Stimulated activated CD4-positive, alpha-beta T cell treated with anti-CD3 and anti-CD28 coated beads, Interleukin-2, amount 100 ng/mL, for 24 hours (primary cell): ENCODE data around the gene NXPH1.

ENCODE experiments used
- DNase-seq, 2 donors: peaks; one replicate each; pipeline ENCODE4 v3.0.0-alpha.2; 2020

The NXPH1 gene

GRCh38 chr7:8437606-8438005 lies 4.2 kb downstream of the NXPH1 start:
- no peak for DNase-seq

DNA sequence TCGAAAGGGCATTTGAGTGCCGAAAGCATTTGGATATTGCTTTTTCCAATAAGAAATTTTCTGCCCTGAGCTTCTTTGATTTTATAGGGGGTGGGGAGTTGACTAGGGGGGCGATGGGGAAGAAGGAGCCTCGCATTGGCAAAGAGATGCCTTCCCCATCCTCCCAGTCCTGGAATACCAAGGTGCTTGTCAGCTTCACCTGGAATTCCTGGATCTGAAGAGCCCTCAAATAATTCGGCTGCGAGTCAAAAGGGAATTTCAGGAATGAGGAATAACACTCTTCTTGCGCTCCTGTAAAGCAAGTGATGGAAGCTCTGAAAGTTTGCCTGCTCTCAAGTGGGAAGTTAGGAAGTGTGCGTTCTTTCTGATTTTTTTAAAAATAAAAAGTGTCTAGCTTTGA lies 7.3 kb downstream of the NXPH1 start:
- no peak for DNase-seq

- no peak for DNase-seq
These were observed 7.9 kb downstream of the NXPH1 start for GRCh38 chr7:8441106-8441965.

- no peak for DNase-seq
These were observed 8.8 kb downstream of the NXPH1 start for GRCh38 chr7:8442051-8442813.

- DNase-seq, result peak; percentile 49 to 70
These were observed 9.4 kb downstream of the NXPH1 start for GRCh38 chr7:8442814-8443304.

DNA sequence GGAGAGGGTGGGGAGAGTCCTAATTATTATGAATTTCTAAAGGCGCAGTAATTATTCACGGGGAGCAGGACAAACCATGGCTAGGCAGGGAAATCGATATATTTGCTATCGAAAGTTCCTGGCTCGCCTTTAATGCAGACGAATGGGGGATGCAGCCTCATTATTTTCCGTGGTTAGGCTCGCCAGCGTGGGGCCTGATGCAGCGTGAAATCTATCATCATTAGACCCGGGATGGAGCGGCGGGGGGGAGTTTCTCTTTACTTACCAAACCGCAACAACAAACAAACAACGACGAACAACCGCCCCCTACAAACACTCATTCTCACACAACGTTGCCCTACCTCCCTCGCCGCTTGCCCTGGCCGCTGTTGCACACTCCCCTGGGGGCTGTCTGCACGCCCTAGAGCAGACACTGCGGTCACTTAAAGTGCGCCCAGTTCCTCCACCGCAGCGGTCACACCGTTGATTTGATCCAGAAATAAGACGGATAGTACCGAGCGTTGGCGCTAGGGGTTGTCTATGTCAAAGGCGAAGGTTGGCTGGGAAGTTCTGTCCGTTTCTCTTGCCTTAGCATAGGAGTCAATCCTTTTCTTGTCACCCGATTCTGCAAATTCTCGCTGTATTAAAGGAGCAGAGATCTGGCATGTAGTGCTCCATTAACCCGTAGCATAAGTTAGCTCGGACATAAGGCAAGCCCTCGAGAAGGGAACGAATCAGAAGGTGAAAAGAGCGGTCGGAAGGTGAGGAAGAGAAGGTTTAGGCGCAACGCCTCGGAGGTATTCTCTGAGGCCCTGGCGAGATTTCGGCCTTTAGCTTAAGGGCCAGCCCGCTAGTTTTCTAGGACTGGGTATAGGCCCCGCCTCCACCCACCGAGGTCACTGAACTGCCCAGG lies 10.4 kb downstream of the NXPH1 start:
- DNase-seq, result no peak

- DNase-seq, result no peak
These were observed 11.0 kb downstream of the NXPH1 start for GRCh38 chr7:8444468-8444769.

DNA sequence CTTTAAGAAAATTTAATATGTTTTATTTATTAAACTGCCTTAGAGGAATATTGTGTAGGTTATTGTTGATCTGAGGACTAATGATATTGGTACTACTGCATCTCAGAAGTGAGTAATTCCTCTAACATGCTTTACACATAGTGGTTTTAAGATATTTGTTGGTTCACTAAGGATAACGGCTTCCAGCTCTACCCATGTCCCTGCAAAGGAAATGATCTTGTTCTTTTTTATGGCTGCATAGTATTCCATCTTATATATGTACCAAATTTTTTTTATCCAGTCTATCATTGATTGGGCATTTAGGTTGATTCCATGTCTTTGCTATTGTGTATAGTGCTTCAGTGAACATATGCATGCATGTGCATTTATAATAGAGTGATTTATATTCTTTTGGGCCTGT lies 20.1 kb downstream of the NXPH1 start:
- no peak for DNase-seq

- no peak for DNase-seq
These were observed 22.0 kb downstream of the NXPH1 start for GRCh38 chr7:8455426-8455825.

- DNase-seq, result no peak
These were observed 28.9 kb downstream of the NXPH1 start for GRCh38 chr7:8462309-8462708.

- DNase-seq, result no peak
These were observed 31.9 kb downstream of the NXPH1 start for GRCh38 chr7:8465338-8465737.

GRCh38 chr7:8480527-8480926 lies 47.1 kb downstream of the NXPH1 start:
- no peak for DNase-seq

DNA sequence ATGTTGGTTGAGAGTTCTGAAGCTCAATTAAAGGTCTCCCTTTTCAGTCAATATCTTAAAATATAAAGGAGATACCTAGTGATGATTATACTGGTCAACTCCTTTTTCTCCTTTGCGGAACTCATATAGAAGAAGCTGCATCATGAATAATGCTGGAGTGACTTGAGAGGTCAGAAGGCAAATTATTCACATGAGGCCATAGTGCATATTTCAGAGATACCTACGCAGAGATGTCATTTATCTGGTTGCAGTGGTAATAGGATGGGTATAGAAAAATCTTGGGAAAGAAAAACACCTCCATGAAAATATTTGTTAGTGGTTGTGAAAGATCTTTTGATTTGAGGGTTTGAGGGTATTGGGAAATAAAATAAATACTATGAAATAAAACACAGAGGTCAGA lies 47.7 kb downstream of the NXPH1 start:
- no peak for DNase-seq

GRCh38 chr7:8481752-8482446 lies 48.5 kb downstream of the NXPH1 start:
- no peak for DNase-seq

GRCh38 chr7:8490391-8491045 lies 57.1 kb downstream of the NXPH1 start:
- no peak for DNase-seq

GRCh38 chr7:8491106-8491505 lies 57.7 kb downstream of the NXPH1 start:
- no peak for DNase-seq

DNA sequence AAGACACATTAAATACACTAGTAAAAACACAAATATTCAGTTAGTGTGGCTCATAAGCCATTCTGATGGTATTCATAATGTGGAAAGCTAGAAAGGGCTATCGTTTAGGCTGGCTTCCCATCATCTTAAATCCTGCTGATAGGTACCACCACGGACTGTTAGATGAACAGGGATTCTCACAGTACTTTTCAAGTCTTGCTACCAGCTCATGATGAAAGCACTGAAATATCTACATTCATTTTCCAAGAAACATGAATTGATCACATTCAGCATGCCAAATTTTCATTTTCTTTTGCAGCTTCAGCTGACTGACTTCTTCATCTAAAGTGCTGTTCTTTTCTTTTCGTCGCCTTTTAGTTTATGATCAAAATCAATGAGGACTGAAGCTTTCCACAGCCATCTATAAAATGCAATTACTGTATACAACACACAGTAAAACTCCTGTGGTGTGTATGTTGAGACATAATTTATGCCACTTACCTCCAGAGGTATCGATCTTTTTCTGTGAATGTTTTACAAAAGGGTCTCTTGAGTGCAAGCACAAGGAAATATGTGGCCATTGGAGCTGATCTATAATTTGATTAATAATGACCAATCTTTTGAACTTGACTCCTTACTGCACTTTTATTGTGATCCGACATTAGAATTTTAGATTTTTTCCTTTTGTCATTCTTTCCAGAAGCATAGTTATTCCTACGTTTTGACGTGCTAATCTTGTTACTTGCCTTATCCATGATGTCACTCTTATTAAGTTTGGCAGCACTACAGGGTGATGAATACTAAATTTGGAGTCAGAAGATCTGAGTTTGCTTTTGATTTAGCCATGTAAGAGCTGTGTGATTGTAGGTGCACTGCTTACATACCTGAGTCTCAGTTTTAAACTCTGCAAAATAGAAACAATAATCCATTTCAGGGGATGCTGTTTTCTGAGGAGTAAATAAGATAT lies 58.4 kb downstream of the NXPH1 start:
- no peak for DNase-seq

DNA sequence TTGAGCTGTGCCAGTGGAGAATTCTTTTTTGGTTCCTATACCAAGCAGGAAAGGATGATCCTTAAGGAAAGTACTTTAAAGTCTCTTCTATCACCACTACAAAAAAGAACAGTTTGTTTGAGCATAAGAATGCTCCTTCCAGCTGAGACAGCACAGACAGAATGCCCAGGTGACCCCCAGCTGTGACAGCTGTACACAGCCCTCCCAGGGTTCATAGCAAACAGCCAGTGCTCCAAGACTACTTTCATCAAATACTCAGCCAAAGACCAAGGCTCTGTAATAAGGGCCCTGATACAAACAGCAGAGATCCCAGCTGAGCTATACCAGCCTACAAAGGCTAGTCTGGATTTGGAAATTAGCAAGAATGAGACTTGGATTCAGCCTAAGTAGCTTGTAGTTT lies 65.7 kb downstream of the NXPH1 start:
- DNase-seq, result no peak

- no peak for DNase-seq
These were observed 66.9 kb downstream of the NXPH1 start for GRCh38 chr7:8500286-8500685.

GRCh38 chr7:8507566-8507965 lies 74.2 kb downstream of the NXPH1 start:
- DNase-seq, result no peak

DNA sequence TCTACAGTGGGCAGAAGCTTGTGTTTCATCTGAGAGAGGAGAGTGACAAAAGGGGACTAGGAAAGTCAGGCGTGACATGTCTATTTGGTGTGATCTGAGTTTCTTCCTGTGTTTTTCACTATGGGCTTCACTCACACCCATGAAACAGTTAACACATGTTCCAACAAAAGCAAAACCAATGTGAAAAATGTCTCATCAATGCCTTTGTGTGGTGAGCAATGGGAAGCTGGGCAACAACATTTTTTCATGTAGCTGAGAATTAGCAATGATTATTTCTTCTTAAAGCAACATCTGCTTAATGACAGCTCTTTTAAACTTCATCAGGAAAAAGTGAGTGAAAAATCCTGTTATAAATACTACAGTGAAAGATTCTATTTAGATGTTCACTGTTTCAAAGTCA lies 76.2 kb downstream of the NXPH1 start:
- no peak for DNase-seq
